GM21381 (cell line): ENCODE measurements around the gene PIGZ.

Experiments
- ATAC-seq: cut with Tn5 transposase; IDR thresholded peaks from one replicate; pipeline ENCODE4 v1.9.1; 2021; ENCODE audit warnings: mild to moderate bottlenecking, moderate library complexity; ENCODE audit not compliant: unreplicated experiment

Gene PIGZ, protein sequence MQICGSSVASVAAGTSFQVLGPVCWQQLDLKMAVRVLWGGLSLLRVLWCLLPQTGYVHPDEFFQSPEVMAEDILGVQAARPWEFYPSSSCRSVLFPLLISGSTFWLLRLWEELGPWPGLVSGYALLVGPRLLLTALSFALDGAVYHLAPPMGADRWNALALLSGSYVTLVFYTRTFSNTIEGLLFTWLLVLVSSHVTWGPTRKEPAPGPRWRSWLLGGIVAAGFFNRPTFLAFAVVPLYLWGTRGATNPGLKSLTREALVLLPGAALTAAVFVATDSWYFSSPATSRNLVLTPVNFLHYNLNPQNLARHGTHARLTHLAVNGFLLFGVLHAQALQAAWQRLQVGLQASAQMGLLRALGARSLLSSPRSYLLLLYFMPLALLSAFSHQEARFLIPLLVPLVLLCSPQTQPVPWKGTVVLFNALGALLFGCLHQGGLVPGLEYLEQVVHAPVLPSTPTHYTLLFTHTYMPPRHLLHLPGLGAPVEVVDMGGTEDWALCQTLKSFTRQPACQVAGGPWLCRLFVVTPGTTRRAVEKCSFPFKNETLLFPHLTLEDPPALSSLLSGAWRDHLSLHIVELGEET

DNA sequence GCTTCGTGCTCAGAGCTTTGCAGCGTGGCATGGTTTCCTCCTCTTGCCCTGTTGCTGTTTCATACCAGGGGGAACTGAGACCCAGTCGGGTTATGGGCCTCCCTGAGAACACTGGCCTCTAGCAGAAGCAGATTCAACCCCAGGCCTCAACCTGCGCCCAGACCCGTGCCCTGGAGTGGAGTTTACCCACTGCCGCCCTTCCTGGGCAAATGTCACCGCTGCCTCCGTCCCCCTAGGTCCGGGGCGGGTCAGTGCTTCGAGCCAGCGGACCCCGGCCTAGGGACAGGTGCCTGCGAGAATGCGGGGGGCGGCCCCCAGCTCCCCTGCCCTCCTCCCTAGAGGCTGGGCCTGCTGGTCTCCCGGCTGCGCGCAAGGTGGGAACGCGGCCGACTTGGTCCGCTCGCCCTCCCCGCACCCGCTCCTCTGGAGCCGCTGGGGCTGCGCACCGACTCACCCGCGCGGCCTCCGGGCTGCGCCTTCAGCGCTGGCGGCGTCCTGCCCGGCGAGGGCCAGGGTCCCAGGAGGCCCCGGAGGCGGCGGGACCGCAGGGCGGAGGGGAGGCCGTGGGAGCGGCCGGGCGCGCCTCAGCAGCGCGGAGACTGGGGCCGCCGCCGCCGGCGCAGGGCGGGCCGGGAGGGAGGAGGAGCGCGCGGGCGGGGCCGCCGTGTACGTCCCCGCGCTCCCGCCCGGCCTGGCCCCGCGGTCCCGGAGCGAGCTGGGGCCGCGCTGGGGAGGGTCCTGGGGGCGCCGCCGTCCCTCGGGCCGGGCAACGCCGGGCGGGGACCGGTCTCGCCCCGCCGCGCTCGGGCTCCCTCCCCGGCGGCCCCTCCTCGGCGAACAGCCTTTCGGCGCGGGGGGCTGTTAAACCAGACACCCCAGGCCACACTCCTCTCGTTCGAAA, at the start of gene PIGZ:
Gene PIGZ (minus strand): TSS at position 601 of the 901 bp plus-strand sequence. CDS start 16,802 bp downstream, outside the sequence.
- ATAC-seq: peak; percentile 56

DNA sequence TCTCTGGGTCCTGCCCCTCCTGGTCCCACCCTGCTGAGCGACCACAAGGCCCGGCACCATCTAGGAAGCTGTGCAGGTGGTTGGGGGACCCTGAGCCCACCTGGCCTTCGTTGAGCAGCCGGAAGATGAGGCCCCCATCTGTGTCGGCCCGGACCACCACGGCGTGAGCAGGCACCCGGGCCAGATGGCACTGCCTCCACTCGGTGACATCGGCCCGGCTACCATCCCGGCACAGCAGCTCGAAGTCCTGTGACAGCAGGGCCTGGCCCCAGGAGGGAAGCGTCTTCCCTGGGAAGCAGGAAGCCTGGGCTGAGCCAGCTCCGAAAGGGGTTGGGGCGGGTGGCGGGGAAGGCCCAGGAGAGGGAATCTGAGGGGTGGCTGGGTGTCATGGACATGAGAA, 48.4 kb upstream of the PIGZ start:
- no peak for ATAC-seq

DNA sequence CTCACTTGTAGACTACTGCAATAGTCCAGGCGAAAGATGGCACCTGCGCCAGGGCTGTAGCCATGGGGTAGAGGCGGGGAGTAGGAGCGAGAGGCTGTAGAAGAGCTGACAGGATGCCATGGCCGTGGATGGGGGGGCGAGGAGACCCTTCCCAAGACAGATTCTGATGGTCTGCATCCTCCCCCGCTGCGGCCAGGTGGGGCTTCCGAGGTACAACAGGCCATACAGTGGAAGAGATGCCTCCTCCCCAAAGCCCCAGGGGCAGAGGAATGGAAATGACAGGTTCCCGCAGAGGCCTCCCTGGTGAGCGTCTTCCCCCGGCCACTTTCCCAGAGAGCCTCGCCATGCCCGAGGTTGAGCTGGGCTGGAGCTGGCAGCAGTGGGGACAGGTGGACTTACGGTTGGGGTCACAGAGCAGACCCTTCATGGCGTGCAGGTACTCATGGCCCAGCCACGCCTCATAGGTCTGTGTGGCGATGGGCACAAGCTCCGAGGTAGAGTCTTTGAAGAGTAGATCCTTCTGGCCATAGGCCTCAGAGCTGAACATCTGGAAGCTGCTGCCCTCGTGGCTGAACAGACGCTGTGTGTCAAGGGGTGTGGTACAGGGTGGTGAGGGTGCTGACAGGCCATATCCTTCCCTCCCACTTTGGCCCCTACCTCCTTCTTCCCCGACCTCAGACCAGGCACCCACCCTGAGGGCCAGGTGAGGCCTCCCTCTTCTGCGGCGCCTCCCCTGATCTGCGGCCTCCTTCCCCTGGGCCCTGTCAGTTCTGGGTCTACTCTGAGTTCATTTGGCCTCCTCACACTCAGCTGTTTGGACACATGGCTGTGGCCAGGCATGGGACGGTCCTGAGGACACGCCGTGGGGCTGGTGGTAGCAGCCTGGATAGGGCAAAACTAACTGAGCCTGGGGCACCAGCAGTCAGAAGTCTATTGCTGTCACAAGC, 47.4 kb upstream of the PIGZ start:
- ATAC-seq: no peak

DNA sequence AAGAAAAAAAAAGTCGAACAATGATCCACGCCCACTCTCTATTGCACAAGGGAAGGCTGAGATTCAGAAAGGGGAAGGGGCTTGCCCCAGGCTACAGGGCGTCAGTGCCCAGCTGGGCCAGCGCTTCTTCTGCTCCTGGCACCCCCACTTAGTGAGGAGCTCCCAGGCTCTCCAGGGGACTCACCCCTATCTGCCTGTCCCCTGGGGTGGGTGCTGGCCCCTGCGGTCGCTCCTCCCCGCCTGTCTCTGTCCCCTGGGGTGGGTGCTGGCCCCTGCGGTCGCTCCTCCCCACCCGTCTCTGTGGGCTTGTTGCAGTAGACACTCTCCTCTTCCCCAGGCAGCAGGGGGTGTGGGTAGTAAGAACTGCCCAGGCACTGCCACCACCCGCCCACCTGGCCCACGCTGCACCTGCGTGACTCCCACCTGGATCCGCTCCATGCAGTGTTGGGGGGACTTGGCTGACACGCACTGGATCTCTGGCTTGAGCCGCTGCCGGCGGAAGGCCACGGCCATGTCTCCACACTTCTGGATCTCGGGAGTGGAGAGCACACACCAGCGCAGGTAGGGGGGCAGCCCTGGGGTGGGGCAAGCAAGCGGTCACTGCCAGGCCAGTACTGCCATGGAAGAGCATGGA, 46.4 kb upstream of the PIGZ start:
- no peak for ATAC-seq

DNA sequence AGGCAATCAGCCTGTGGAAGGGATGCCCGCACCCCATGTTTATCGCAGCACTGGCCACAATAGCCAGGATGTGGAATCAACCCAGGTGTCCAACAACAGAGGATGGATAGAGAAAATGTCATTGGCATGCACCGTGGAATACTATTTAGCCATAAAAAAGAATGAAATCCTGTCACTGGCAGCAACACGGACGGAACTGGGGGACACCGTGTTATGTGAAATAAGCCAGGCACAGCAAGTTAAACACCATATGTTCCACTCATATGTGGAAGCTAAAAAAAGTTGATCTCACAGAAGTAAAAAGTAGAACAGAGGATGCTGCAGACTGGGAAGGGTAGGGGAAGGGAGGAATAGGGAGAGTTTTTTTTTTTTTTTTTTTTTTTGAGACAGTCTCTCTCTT, 45.4 kb upstream of the PIGZ start:
- no peak for ATAC-seq

DNA sequence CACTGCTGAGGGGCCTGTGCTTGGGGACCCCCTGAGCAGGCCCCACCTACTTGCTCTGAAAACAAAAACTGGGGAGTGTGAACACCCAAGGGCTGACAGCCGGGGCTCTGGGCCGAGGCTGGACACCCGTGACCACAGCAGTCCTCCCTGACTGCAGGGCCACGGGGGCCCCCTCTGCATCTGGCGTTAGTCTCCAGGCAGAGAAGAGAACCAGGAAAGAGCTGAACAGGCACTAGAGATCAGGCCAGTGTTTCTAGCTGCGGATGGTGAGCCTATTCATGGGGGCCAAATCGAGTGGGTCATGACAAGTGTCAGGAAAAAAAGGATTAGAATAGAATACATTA, 43.9 kb upstream of the PIGZ start:
- no peak for ATAC-seq

DNA sequence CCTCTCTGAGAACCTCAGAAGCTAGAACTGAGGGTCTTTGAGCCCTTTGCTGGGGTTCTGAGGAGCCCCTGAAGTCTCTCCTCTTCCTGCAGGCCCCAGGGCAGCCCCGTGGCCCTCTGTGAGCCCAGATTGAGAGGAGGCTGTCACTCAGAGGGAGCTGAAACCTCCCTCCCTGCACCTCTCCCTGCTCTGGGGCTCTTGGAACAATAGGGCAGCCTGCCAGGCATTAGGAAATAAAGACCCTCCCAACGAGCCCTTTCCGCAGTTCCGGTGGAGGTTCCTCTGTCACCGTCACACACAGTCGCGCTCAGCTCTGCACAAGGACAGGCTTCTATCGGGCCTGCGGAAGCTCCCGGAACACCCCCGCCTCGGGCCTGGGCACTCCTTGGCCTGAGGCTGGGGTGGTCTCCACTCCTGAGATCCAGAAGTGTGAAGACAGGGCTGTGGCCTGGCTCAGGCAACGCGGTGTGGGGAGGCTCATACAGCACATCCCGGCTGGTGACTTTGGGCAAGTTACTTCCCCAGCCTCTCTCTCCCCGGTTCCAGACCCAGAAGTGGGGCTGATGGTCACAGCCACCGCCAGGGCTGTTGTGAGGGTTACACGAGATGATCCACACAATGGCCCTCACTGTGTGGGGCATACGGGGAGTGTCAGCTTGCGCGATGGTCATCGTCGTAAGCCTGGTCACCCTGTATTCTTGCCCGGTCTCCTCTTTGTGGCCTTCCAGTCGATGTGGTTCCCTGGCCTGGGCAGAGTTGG, 43.3 kb upstream of the PIGZ start:
- no peak for ATAC-seq

DNA sequence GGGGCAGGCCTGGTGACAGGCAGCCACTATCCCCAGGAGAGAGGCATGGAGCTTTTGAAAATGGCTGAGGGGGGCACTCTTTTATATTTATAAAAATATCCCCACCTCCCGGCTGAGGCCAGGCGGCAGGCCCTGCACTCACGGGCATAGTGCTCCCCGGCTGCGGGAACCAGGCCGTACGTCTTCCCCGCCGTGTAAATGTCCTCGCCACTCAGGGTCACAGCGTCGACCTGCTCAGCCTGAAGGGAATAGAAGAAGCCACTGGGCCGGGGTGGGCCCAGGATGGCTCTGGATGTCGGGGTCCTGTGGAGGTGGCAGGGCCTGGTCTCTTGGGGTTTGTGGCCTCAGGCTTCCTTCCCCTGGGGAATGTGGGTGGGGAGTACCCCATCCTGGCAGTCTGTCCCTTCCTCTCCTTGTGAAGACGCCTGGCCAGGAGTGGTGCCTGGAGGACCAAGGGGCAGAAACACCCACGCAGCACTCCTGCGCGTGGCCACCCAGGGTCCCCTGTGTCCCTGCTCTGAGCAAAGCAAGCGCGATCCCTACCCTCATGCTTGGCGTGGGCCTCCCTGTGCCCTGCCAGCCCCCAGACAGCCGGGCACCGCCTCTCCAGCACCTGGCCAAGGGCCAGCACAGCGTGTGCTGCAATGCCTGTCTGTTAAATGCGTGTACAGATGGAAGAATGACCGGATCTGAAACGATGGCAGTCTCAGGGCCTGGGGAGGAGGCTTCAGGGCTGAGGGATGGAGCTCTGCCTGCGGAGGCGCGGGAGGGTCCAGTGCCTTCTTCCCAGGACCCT, 42.1 kb upstream of the PIGZ start:
- ATAC-seq: no peak

DNA sequence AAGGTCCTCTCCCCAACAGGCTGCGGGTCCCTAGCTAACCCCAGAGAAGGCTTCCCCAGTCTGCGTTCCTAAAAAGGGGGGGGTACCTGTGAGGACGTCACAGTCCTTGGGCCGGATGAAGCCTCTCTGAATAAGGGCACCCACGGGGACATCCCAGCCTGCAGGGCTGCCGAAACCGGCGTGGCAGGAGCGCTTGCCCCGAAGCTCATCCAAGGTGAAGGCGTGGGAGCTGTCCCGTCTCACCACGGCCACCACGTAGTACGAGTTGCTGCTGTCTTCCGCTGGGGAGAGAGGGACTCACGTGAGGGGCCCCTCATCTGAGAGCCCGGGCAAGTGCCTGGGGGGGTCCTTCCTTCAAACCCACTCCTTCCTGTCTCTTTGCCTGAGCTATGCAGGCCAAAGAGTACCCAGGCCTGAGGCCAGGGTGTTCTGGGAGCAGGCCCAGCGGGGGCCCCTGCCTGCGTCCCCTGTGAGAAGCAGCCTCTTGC, 40.9 kb upstream of the PIGZ start:
- no peak for ATAC-seq

DNA sequence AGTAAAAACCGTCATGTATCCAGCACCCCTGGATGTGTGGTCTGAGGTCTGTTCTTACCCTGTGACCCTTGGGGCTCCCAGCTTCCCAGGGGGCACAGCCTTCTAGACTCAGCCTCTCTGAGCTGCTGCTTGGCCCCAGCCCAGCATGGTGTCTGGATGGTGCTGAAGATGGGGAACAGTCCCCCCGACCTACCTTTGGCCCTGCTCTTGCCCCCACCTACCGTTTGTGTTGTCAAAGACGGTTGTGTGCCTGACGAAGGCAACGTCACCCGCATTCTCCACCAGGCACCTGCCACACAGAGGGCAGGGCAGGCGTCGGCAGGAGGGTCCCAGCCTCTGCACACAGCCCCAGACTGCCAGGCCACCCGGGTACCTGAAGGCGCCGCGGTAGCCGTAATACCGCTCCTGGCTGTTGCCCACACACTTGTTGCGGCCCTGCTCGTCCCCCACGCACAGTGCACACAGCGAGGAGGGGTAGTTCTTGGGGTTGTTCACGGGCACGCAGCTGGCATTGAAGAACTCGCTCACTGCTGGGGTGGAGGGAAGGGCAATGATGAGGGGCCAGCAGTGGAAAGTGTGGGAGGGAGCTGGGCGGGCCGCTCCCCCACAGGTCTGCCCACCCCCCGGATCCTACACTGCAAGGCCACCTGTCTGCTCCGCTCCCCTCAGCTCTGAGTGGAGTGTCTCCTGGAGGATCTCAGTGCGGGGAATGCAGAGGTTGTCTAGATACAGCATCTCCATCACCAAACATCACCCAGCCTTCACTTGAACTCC, 40.0 kb upstream of the PIGZ start:
- no peak for ATAC-seq

DNA sequence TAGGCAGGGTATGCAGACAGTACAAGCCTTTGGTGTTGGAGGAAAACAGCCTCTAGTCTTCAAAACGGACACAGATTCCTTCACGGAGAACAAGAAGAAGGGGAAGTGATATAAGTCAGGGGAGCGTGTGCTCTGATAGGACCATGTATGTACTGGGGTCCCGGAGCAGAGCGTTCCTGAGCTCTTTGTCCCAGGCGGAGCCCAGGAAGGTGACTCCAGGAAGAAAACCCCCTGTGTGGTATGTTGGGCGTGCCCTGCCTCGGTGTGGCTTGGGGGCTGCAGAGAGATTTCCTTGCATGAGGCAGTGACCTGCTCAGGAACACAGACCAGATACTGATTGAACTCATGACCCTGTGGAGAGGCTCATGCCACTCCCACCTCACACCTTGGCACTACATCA, 39.3 kb upstream of the PIGZ start:
- no peak for ATAC-seq

DNA sequence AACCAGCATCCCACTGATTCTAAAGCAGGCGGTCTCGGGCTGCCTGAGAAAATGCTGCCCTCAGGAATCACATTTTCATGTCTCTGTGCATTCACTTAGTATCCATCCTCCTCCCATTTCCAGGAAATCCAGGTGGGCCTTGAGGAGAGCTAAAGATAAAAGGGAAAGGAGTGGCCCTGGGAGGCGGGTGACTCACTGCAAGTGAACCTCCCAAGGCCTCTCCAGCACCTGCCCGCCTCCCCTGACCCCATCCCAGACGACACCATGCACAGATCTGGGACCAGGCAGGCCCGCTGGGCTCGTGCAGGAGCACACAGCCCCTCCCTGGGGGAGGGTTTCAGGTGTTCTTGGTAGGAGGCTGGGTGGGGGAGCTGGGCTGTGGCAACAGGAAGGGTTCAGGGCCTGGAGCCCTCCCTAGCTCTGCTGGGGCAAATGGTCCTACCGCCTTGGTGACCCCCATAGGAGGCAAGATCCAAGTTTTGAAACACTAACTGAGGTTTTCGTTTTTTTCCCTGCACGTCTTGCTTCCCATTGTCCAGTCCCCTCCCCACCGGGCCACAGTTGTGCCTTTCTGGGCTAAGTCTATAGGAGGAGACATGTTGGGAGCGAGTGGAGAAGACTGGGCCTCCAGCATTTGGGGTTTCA, 38.8 kb upstream of the PIGZ start:
- ATAC-seq: no peak

DNA sequence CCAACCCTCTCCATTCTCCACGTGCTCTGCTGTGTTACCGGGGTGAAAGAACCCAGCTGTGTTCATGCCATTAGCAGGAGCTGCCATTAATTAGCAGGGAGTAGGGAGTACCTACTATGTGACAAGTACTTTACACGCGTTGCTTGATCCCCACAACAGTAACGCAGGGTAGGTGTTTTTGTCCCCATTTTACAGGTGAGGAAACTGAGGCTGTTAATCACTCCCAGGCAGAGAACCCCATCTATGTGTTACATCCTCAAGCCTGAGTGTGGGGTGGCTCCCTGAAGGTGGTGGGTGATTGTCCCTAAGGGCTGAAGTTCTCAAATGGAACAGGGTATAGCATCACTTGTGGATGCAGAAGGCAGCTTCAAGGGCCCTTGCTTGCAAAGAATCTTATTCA, 38.2 kb upstream of the PIGZ start:
- no peak for ATAC-seq

DNA sequence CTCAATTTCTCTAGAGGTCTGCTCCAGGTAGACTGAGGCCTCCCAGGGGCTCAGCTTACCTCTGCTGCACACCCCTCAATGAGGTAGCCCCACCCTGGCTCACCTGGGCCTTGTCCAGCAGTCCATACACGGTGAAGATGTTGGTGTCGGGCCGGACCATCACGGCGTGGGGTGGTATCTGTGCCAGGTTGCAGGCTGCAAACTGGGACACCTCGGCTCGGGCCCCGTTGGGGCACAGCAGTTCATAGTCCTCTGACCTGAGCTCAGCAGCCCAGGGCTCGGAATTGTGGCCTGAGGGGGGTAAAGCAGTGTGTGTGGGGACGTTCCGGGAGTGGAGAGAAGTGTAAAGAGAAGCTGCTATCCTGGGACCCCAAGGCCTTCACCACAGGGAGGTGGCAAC, 37.8 kb upstream of the PIGZ start:
- ATAC-seq: no peak

DNA sequence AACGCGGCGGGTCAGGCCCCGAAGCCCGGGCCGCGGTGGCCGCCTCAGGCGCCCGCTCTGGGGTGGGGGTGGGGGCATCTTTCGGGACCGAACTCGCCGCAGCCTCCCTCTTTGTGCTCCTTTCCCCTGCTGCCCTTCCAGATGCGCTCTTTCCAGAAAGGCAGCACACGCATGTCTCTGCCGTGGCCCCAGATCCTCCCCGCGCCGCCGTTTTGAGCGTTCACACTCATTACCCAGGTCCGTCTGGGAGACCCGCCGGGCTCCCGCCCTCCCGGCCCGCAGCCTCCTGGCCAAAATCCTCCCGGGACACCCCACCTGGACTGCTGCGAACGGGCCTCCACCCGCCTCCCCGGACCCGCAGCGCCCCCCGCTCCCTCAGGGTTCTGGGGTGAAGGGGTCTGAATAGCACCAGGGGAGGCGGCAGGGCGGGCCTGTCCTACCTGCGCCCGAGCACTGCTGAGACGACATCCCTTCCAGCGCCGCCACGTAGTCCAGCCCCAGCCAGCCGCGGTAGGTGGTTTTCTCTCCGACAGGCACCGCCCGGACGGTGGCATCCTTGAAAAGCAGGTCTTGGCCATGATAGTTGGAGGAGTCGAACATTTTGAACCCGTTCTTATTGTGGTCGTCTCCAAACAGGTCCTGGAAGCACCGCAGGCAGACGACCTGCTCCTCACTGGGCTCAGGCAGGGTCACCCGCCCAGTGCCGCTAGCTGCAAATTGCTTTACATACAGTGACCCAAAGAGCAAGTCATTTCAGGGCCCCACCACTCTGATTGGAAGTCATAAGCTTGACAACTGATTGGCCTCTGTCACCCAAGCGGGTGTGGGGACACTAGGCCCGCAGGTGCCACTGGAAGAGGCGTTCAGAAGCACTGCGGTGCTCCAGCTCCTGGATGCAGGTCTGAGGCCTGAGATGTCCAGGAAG, 35.1 kb upstream of the PIGZ start:
- peak; percentile 5 for ATAC-seq
